Measurements from ENCODE around the gene CT45A5. TPM values are rescaled to one million over a fixed set of nuclear protein-coding genes. Genes with fewer than 3 reads are reported as not detected.
"Not testable (repeated sequence)": the region's sequence is repeated elsewhere in the genome, so short reads cannot be mapped to it uniquely, and the experiment has no call there.

Gene CT45A5
- polyA plus RNA-seq (2013) = 0.05 TPM

- no CpG with 5 or more reads among the region's 16 CpGs for WGBS (ENCODE audit: insufficient coverage)
- CTCF ChIA-PET = not testable (repeated sequence)
Measured at GRCh38 chrX:135785403-135785802, at the start of gene CT45A5. Gene CT45A5, minus strand, starts transcription at chrX:135785503. Its CDS starts 3,774 bp downstream, at chrX:135781729.

GRCh38 chrX:135819912-135820311 lies 34.6 kb upstream of the CT45A5 start, which contains the start of gene CT45A2:
Gene CT45A2, minus strand, starts transcription at chrX:135820012. Its CDS starts 3,747 bp downstream, at chrX:135816265.
- H3K4me3 ChIP-seq (ENCODE audit: control insufficient read depth in 1 of 7, extremely low read depth in 1 of 7, insufficient read depth in 4 of 7, low read depth in 2 of 7, low read length in 6 of 7); POLR2A ChIA-PET; H3K9me3 ChIP-seq (ENCODE audit: control extremely low read depth in 1 of 5, control insufficient read depth in 4 of 5, insufficient read depth in 2 of 5, low read depth in 1 of 5, low read length in 4 of 5); H3K4me1 ChIP-seq (ENCODE audit: control extremely low read depth in 1 of 4, control insufficient read depth in 4 of 4, insufficient read depth in 4 of 4, low read length in 3 of 4); H3K36me3 ChIP-seq (ENCODE audit: control insufficient read depth in 4 of 4, insufficient read depth in 4 of 4, low read length in 3 of 4); H3K27me3 ChIP-seq (replicated peaks in 2 of 5; ENCODE audit: control insufficient read depth in 4 of 5, insufficient read depth in 5 of 5, low read length in 4 of 5); H3K27ac ChIP-seq (ENCODE audit: insufficient read depth in 1 of 2, low read depth in 1 of 2, low read length in 2 of 2, poor library complexity in 1 of 2, severe bottlenecking in 2 of 2); DNase-seq; CTCF ChIA-PET: not testable (repeated sequence)
- WGBS (ENCODE audit: insufficient coverage) = no CpG with 5 or more reads among the region's 17 CpGs

More at GRCh38 chrX:135785403-135785802, at the start of gene CT45A5:
- H3K4me1 ChIP-seq (ENCODE audit: control extremely low read depth in 1 of 4, control insufficient read depth in 4 of 4, insufficient read depth in 4 of 4, low read length in 3 of 4); H3K27me3 ChIP-seq (replicated peaks in 2 of 5; ENCODE audit: control insufficient read depth in 4 of 5, insufficient read depth in 5 of 5, low read length in 4 of 5); DNase-seq; H3K4me3 ChIP-seq (ENCODE audit: control insufficient read depth in 1 of 7, extremely low read depth in 1 of 7, insufficient read depth in 4 of 7, low read depth in 2 of 7, low read length in 6 of 7); H3K27ac ChIP-seq (ENCODE audit: insufficient read depth in 1 of 2, low read depth in 1 of 2, low read length in 2 of 2, poor library complexity in 1 of 2, severe bottlenecking in 2 of 2); H3K9me3 ChIP-seq (ENCODE audit: control extremely low read depth in 1 of 5, control insufficient read depth in 4 of 5, insufficient read depth in 2 of 5, low read depth in 1 of 5, low read length in 4 of 5); POLR2A ChIA-PET; H3K36me3 ChIP-seq (ENCODE audit: control insufficient read depth in 4 of 4, insufficient read depth in 4 of 4, low read length in 3 of 4): not testable (repeated sequence)

- POLR2A ChIA-PET, CTCF ChIA-PET: not testable (repeated sequence)
Measured at GRCh38 chrX:135802687-135803086, 17.4 kb upstream of the CT45A5 start, which contains the start of gene CT45A6. Gene CT45A6, minus strand, starts transcription at chrX:135802787. Its CDS starts 3,794 bp downstream, at chrX:135798993.

DNA sequence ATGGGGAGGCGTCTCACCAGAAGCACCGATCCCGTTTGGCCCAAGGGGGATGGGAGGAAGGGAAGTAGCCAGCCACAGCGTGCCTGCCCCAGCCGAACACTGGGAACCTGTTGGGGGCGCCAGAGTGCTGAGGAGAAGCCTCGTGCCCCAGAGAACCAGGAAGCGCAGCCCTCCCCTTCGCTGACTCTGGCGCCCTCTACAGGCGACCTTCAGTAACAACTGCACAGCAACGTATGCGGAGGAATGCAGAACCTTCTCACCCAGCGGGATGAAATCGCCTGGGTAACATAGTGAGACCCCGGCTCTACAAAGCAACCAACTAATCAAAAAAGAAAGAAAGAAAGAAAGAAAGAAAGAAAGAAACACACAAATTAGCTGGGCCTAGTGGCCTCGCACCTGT lies 17.2 kb downstream of the CT45A5 start, which contains the start of gene CT45A3:
Gene CT45A3, minus strand, starts transcription at position 101 of the 400 bp plus-strand sequence. CDS start 3,747 bp downstream, outside the sequence.
- H3K27me3 ChIP-seq (replicated peaks in 2 of 5; ENCODE audit: control insufficient read depth in 4 of 5, insufficient read depth in 5 of 5, low read length in 4 of 5); CTCF ChIA-PET; H3K36me3 ChIP-seq (ENCODE audit: control insufficient read depth in 4 of 4, insufficient read depth in 4 of 4, low read length in 3 of 4); H3K4me1 ChIP-seq (ENCODE audit: control extremely low read depth in 1 of 4, control insufficient read depth in 4 of 4, insufficient read depth in 4 of 4, low read length in 3 of 4); H3K27ac ChIP-seq (ENCODE audit: insufficient read depth in 1 of 2, low read depth in 1 of 2, low read length in 2 of 2, poor library complexity in 1 of 2, severe bottlenecking in 2 of 2); POLR2A ChIA-PET; H3K4me3 ChIP-seq (ENCODE audit: control insufficient read depth in 1 of 7, extremely low read depth in 1 of 7, insufficient read depth in 4 of 7, low read depth in 2 of 7, low read length in 6 of 7); DNase-seq; H3K9me3 ChIP-seq (ENCODE audit: control extremely low read depth in 1 of 5, control insufficient read depth in 4 of 5, insufficient read depth in 2 of 5, low read depth in 1 of 5, low read length in 4 of 5): not testable (repeated sequence)
- no CpG with 5 or more reads among the region's 17 CpGs for WGBS (ENCODE audit: insufficient coverage)

More at GRCh38 chrX:135802687-135803086, 17.4 kb upstream of the CT45A5 start, which contains the start of gene CT45A6:
- H3K4me1 ChIP-seq (ENCODE audit: control extremely low read depth in 1 of 4, control insufficient read depth in 4 of 4, insufficient read depth in 4 of 4, low read length in 3 of 4); H3K9me3 ChIP-seq (ENCODE audit: control extremely low read depth in 1 of 5, control insufficient read depth in 4 of 5, insufficient read depth in 2 of 5, low read depth in 1 of 5, low read length in 4 of 5); H3K27me3 ChIP-seq (replicated peaks in 2 of 5; ENCODE audit: control insufficient read depth in 4 of 5, insufficient read depth in 5 of 5, low read length in 4 of 5); H3K4me3 ChIP-seq (ENCODE audit: control insufficient read depth in 1 of 7, extremely low read depth in 1 of 7, insufficient read depth in 4 of 7, low read depth in 2 of 7, low read length in 6 of 7); H3K27ac ChIP-seq (ENCODE audit: insufficient read depth in 1 of 2, low read depth in 1 of 2, low read length in 2 of 2, poor library complexity in 1 of 2, severe bottlenecking in 2 of 2); DNase-seq; H3K36me3 ChIP-seq (ENCODE audit: control insufficient read depth in 4 of 4, insufficient read depth in 4 of 4, low read length in 3 of 4): not testable (repeated sequence)
- no CpG with 5 or more reads among the region's 16 CpGs for WGBS (ENCODE audit: insufficient coverage)

GRCh38 chrX:135744739-135745138 lies 40.6 kb downstream of the CT45A5 start:
- H3K9me3 ChIP-seq (ENCODE audit: control extremely low read depth in 1 of 5, control insufficient read depth in 4 of 5, insufficient read depth in 2 of 5, low read depth in 1 of 5, low read length in 4 of 5); H3K27ac ChIP-seq (ENCODE audit: insufficient read depth in 1 of 2, low read depth in 1 of 2, low read length in 2 of 2, poor library complexity in 1 of 2, severe bottlenecking in 2 of 2); POLR2A ChIA-PET; H3K27me3 ChIP-seq (replicated peaks in 2 of 5; ENCODE audit: control insufficient read depth in 4 of 5, insufficient read depth in 5 of 5, low read length in 4 of 5); DNase-seq; CTCF ChIA-PET; H3K4me3 ChIP-seq (ENCODE audit: control insufficient read depth in 1 of 7, extremely low read depth in 1 of 7, insufficient read depth in 4 of 7, low read depth in 2 of 7, low read length in 6 of 7); H3K36me3 ChIP-seq (ENCODE audit: control insufficient read depth in 4 of 4, insufficient read depth in 4 of 4, low read length in 3 of 4); H3K4me1 ChIP-seq (ENCODE audit: control extremely low read depth in 1 of 4, control insufficient read depth in 4 of 4, insufficient read depth in 4 of 4, low read length in 3 of 4): not testable (repeated sequence)
- WGBS (ENCODE audit: insufficient coverage) = no CpG with 5 or more reads among the region's 4 CpGs

DNA sequence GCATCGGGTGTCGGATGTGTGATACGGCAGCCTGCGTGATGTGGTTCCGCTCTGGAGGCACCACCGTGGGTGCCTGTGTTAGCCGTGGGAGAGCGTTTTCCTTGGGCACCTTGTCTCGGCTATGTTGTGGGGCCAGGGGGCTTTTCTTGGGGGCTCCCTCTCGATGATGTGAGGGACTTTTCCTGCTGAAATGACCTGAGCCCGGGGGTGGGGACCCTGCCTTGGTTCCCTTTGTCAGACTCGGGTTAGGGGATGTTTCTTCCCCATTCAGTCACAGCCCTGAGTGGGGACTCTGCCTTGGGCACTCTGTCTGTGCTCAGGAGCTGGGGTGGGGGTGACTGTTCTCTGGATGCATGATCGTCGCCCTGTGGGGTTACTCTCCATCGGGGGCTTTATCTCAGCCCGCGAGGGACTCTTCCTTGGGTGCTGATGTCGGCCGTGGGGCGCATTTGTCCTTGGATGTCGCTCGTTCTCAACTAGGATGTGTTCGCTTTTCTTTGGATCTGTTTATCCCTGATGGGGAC lies 44.0 kb downstream of the CT45A5 start:
- no peaks in the 10 kb centered on the region for H3K27me3 ChIP-seq (replicated peaks in 2 of 5; ENCODE audit: control insufficient read depth in 4 of 5, insufficient read depth in 5 of 5, low read length in 4 of 5)
- no peaks in the 10 kb centered on the region for H3K9me3 ChIP-seq (ENCODE audit: control extremely low read depth in 1 of 5, control insufficient read depth in 4 of 5, insufficient read depth in 2 of 5, low read depth in 1 of 5, low read length in 4 of 5)
- no peak overlapping the region for H3K27ac ChIP-seq (ENCODE audit: insufficient read depth in 1 of 2, low read depth in 1 of 2, low read length in 2 of 2, poor library complexity in 1 of 2, severe bottlenecking in 2 of 2)
- WGBS (ENCODE audit: insufficient coverage) = 93% methylated on average over 22 of the region's 23 CpGs
- H3K4me3 ChIP-seq (ENCODE audit: control insufficient read depth in 1 of 7, extremely low read depth in 1 of 7, insufficient read depth in 4 of 7, low read depth in 2 of 7, low read length in 6 of 7) = no peak overlapping the region
- peaks cover 0 to 3% (median 0%) of the 10 kb centered on the region in 4 experiments for H3K4me1 ChIP-seq (ENCODE audit: control extremely low read depth in 1 of 4, control insufficient read depth in 4 of 4, insufficient read depth in 4 of 4, low read length in 3 of 4)
- DNase-seq = no peak
- no peaks in the 10 kb centered on the region for H3K36me3 ChIP-seq (ENCODE audit: control insufficient read depth in 4 of 4, insufficient read depth in 4 of 4, low read length in 3 of 4)
- ChIA-PET POLR2A (no interaction called here), CTCF (interaction anchor here (1.0 to 5.0 kb wide), 3 partner anchors 166 to 190 kb away, joined by 3 to 36 read pairs (median 3); no protein-coding TSS in a partner anchor)

GRCh38 chrX:135740681-135741149 lies 44.6 kb downstream of the CT45A5 start:
- H3K9me3 ChIP-seq (ENCODE audit: control extremely low read depth in 1 of 5, control insufficient read depth in 4 of 5, insufficient read depth in 2 of 5, low read depth in 1 of 5, low read length in 4 of 5) = no peaks in the 10 kb centered on the region
- peaks cover 0 to 3% (median 0%) of the 10 kb centered on the region in 4 experiments for H3K4me1 ChIP-seq (ENCODE audit: control extremely low read depth in 1 of 4, control insufficient read depth in 4 of 4, insufficient read depth in 4 of 4, low read length in 3 of 4)
- CTCF ChIA-PET = interaction anchor here (1.0 to 5.0 kb wide), 4 partner anchors 167 to 288 kb away, joined by 3 to 36 read pairs (median 3); no protein-coding TSS in a partner anchor
- H3K27me3 ChIP-seq (replicated peaks in 2 of 5; ENCODE audit: control insufficient read depth in 4 of 5, insufficient read depth in 5 of 5, low read length in 4 of 5) = no peaks in the 10 kb centered on the region
- WGBS (ENCODE audit: insufficient coverage) = 36% methylated on average over 13 of the region's 18 CpGs
- no peaks in the 10 kb centered on the region for H3K36me3 ChIP-seq (ENCODE audit: control insufficient read depth in 4 of 4, insufficient read depth in 4 of 4, low read length in 3 of 4)
- H3K27ac ChIP-seq (ENCODE audit: insufficient read depth in 1 of 2, low read depth in 1 of 2, low read length in 2 of 2, poor library complexity in 1 of 2, severe bottlenecking in 2 of 2) = no peak overlapping the region
- DNase-seq = peak; percentile 51 to 75 (median 72)
- H3K4me3 ChIP-seq (ENCODE audit: control insufficient read depth in 1 of 7, extremely low read depth in 1 of 7, insufficient read depth in 4 of 7, low read depth in 2 of 7, low read length in 6 of 7) = peak overlapping the region in 5 of 7 experiments; percentile 32 to 73 (median 50)
- POLR2A ChIA-PET = no interaction called here
